ENCODE measurements around the gene MSRB1. TPM values are rescaled to one million over a fixed set of nuclear protein-coding genes. Genes with fewer than 3 reads are reported as not detected.
A peak's percentile ranks its signal among the peaks of the same experiment; 100 is the strongest.
"Not testable (repeated sequence)": the region's sequence is repeated elsewhere in the genome, so short reads cannot be mapped to it uniquely, and the experiment has no call there.

MSRB1 gene
- total RNA-seq, 1 donor from 2014 or later = 29.8 TPM

- Mint-ChIP-seq H3K4me1 (peaks cover 48% of the 10 kb centered on the region), H3K4me3 (peak overlapping the region; percentile 90), H3K36me3 (ENCODE audit: low read depth) (peaks cover 29% of the 10 kb centered on the region), H3K9me3 (no peaks in the 10 kb centered on the region), H3K27ac (ENCODE audit: unreplicated experiment) (no peak overlapping the region), H3K27me3 (ENCODE audit: low read depth) (peaks cover 15% of the 10 kb centered on the region)
- DNase-seq (ENCODE audit: low read depth, low spot score) = no peak
- no peak for TF ChIP-seq CTCF (conservative IDR thresholded peaks at IDR 0.05)
Measured at GRCh38 chr16:1960665-1961630, 17.9 kb upstream of the MSRB1 start.

GRCh38 chr16:1959269-1960039 is 16.5 kb upstream of the MSRB1 start, which contains the start of gene NDUFB10:
TSS of gene NDUFB10 (plus strand) at chr16:1959538. CDS start at chr16:1959625, 87 bp downstream.
- peak; percentile 65 for TF ChIP-seq CTCF (conservative IDR thresholded peaks at IDR 0.05)
- Mint-ChIP-seq H3K4me1 (peaks cover 42% of the 10 kb centered on the region), H3K27me3 (ENCODE audit: low read depth) (peaks cover 10% of the 10 kb centered on the region), H3K9me3 (no peaks in the 10 kb centered on the region), H3K27ac (ENCODE audit: unreplicated experiment) (peak within 1 kb of the TSS; percentile 93), H3K4me3 (peak within 1 kb of the TSS; percentile 90), H3K36me3 (ENCODE audit: low read depth) (peaks cover 25% of the 10 kb centered on the region)
- peak; percentile 95 for DNase-seq (ENCODE audit: low read depth, low spot score)

GRCh38 chr16:1958715-1959268 is 15.8 kb upstream of the MSRB1 start:
- H3K27ac Mint-ChIP-seq (ENCODE audit: unreplicated experiment) = peak overlapping the region; percentile 93

GRCh38 chr16:1958143-1958491 is 15.1 kb upstream of the MSRB1 start:
- H3K9me3 Mint-ChIP-seq; DNase-seq (ENCODE audit: low read depth, low spot score); H3K4me3 Mint-ChIP-seq; H3K27ac Mint-ChIP-seq (ENCODE audit: unreplicated experiment): not testable (repeated sequence)
- H3K27me3 Mint-ChIP-seq (ENCODE audit: low read depth) = peaks cover 10% of the 10 kb centered on the region
- peaks cover 15% of the 10 kb centered on the region for H3K36me3 Mint-ChIP-seq (ENCODE audit: low read depth)
- H3K4me1 Mint-ChIP-seq = peaks cover 33% of the 10 kb centered on the region

More at GRCh38 chr16:1958715-1959268, 15.8 kb upstream of the MSRB1 start:
- Mint-ChIP-seq H3K4me1 (peaks cover 38% of the 10 kb centered on the region), H3K4me3 (peak overlapping the region; percentile 90), H3K27me3 (ENCODE audit: low read depth) (peaks cover 10% of the 10 kb centered on the region), H3K9me3 (no peaks in the 10 kb centered on the region), H3K36me3 (ENCODE audit: low read depth) (peaks cover 20% of the 10 kb centered on the region)
- no peak for TF ChIP-seq CTCF (conservative IDR thresholded peaks at IDR 0.05)
- no peak for DNase-seq (ENCODE audit: low read depth, low spot score)

- peak overlapping the region; percentile 37 for H3K4me3 Mint-ChIP-seq
- not testable (repeated sequence) for H3K27ac Mint-ChIP-seq (ENCODE audit: unreplicated experiment); H3K9me3 Mint-ChIP-seq; DNase-seq (ENCODE audit: low read depth, low spot score)
- peaks cover 11% of the 10 kb centered on the region for H3K36me3 Mint-ChIP-seq (ENCODE audit: low read depth)
- peaks cover 10% of the 10 kb centered on the region for H3K27me3 Mint-ChIP-seq (ENCODE audit: low read depth)
- peaks cover 32% of the 10 kb centered on the region for H3K4me1 Mint-ChIP-seq
Measured at GRCh38 chr16:1957434-1958142, 14.6 kb upstream of the MSRB1 start.

GRCh38 chr16:1953734-1954133 is 10.7 kb upstream of the MSRB1 start:
- no peak for DNase-seq (ENCODE audit: low read depth, low spot score)
- H3K4me3 Mint-ChIP-seq = no peak overlapping the region
- TF ChIP-seq CTCF (conservative IDR thresholded peaks at IDR 0.05) = no peak
- no peaks in the 10 kb centered on the region for H3K36me3 Mint-ChIP-seq (ENCODE audit: low read depth)
- no peak overlapping the region for H3K27ac Mint-ChIP-seq (ENCODE audit: unreplicated experiment)
- peaks cover 2% of the 10 kb centered on the region for H3K9me3 Mint-ChIP-seq
- peaks cover 5% of the 10 kb centered on the region for H3K4me1 Mint-ChIP-seq
- no peaks in the 10 kb centered on the region for H3K27me3 Mint-ChIP-seq (ENCODE audit: low read depth)
